T-helper 1 cell (primary cell): ENCODE measurements around the gene PPRC1.

Experiments
- DNase-seq, 5 donors: peaks; one replicate each; pipeline ENCODE4 v3.0.0-alpha.2; 2012 to 2020

The PPRC1 gene

DNA sequence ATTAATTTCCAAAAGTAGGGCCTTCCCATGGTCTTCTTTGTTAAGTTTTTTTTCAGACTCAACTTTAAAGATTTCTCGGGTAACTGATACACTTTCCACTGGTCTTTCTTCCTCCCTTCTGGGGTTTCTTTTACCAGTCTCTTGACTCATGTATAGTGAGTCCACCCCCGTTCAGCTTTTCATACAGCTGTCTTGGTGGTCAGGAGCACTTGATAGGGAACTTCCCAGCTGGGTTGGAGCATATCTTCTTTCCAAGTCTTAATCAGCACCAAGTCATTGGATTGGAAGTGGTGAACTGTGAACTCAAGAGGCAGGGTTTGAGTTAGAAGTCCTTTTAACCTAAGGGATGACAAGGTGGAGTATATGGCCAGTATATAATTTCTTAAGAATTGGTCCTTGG, 64.1 kb downstream of the PPRC1 start:
- DNase-seq = no peak

DNA sequence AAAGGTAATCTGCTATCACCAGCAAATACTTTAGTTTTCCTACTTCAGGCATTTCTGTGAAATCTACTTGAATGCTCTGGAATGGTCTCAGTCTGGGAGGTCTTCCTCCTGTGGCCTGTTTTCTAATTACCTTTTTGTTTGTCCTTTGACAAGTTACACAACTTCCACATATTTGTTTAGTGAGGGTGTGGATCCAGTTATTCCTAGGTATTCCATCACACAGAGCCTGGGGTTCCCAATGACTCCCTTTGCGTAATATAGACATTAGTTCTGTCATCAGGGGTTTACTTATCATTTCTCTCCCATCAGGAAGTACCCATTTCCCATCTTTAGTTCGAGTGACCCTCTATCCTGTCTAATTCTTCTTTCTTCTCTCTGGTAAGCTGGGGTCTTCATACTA, 65.2 kb downstream of the PPRC1 start:
- no peak for DNase-seq
